GM18907 (cell line): ENCODE results near the gene EXOC3.
A peak's percentile ranks its signal among the peaks of the same experiment; 100 is the strongest.
"Not testable (repeated sequence)": the region's sequence is repeated elsewhere in the genome, so short reads cannot be mapped to it uniquely, and the experiment has no call there.

Experiments
- ATAC-seq: cut with Tn5 transposase; IDR thresholded peaks from one replicate; pipeline ENCODE4 v1.9.1; 2021; ENCODE audit warnings: mild to moderate bottlenecking, moderate library complexity; ENCODE audit not compliant: unreplicated experiment

The EXOC3 gene

GRCh38 chr5:442335-443238, at the start of gene EXOC3:
Gene EXOC3, plus strand, starts transcription at chr5:443176. Its CDS starts 3,030 bp downstream, at chr5:446206.
- ATAC-seq, result peak; percentile 87

- no peak for ATAC-seq
Observed at GRCh38 chr5:393846-394275, 49.1 kb upstream of the EXOC3 start.

GRCh38 chr5:394671-395155, 48.3 kb upstream of the EXOC3 start:
- no peak for ATAC-seq

GRCh38 chr5:395156-395920, 47.6 kb upstream of the EXOC3 start:
- no peak for ATAC-seq

GRCh38 chr5:395921-396530, 47.0 kb upstream of the EXOC3 start:
- no peak for ATAC-seq

- ATAC-seq, result no peak
Observed at GRCh38 chr5:396531-396961, 46.4 kb upstream of the EXOC3 start.

- not testable (repeated sequence) for ATAC-seq
Observed at GRCh38 chr5:398141-398474, 44.9 kb upstream of the EXOC3 start.

GRCh38 chr5:398475-399295, 44.3 kb upstream of the EXOC3 start:
- no peak for ATAC-seq

GRCh38 chr5:399296-400281, 43.4 kb upstream of the EXOC3 start:
- peak; percentile 77 for ATAC-seq

GRCh38 chr5:400282-401145, 42.5 kb upstream of the EXOC3 start:
- ATAC-seq, result peak; percentile 21

- no peak for ATAC-seq
Observed at GRCh38 chr5:401146-402034, 41.6 kb upstream of the EXOC3 start.

- not testable (repeated sequence) for ATAC-seq
Observed at GRCh38 chr5:402219-402614, 40.8 kb upstream of the EXOC3 start.

- peak; percentile 55 for ATAC-seq
Observed at GRCh38 chr5:402615-403359, 40.2 kb upstream of the EXOC3 start.

GRCh38 chr5:403995-404394, 39.0 kb upstream of the EXOC3 start:
- no peak for ATAC-seq

GRCh38 chr5:404666-405241, 38.2 kb upstream of the EXOC3 start:
- no peak for ATAC-seq

GRCh38 chr5:405421-405820, 37.6 kb upstream of the EXOC3 start:
- ATAC-seq, result no peak
